GM21447 (cell line): ENCODE data around the gene MROH2A.
"Not testable (repeated sequence)": the region's sequence is repeated elsewhere in the genome, so short reads cannot be mapped to it uniquely, and the experiment has no call there.

Experiments used
- ATAC-seq: cut with Tn5 transposase; IDR thresholded peaks from one replicate; pipeline ENCODE4 v1.9.1; 2021; ENCODE audit not compliant: unreplicated experiment

Gene MROH2A

GRCh38 chr2:233778030-233778429, at the start of gene MROH2A:
Gene MROH2A (plus strand): TSS chr2:233778330. CDS start chr2:233779359, 1,029 bp downstream.
- ATAC-seq, result no peak

DNA sequence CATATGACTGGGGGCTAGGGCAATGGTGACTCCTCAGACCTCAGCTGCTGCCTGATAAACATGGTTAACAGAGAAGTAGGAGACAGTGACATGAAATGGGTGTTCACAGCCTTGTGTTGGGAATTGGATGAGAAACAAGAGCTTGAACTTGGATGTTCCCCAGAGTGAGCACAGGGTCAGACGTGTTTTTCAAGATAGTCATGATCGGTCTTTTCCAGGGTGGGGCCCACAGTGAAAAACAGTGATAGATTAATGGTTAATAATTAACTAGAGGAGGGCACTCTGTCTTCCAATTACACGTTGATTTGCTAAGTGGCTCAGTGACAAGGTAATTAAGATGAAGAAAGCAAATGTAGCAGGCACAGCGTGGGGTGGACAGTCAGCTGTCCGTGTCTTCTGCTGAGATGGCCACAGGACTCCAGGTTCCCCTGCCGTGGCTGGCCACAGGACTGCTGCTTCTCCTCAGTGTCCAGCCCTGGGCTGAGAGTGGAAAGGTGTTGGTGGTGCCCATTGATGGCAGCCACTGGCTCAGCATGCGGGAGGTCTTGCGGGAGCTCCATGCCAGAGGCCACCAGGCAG, 49.3 kb upstream of the MROH2A start, which contains the start of gene UGT1A3:
TSS of gene UGT1A3 (plus strand) at position 320 of the 579 bp plus-strand sequence. CDS start at position 405, 85 bp downstream.
- no peak for ATAC-seq

GRCh38 chr2:233736868-233737653, 41.1 kb upstream of the MROH2A start:
- ATAC-seq, result not testable (repeated sequence)

- ATAC-seq, result no peak
These were observed 37.3 kb upstream of the MROH2A start for GRCh38 chr2:233740870-233741269.

- no peak for ATAC-seq
These were observed 34.5 kb upstream of the MROH2A start for GRCh38 chr2:233743464-233744259.

GRCh38 chr2:233745073-233745755, 32.9 kb upstream of the MROH2A start:
- no peak for ATAC-seq

GRCh38 chr2:233745838-233746237, 32.3 kb upstream of the MROH2A start:
- not testable (repeated sequence) for ATAC-seq

GRCh38 chr2:233746475-233747282, 31.5 kb upstream of the MROH2A start:
- ATAC-seq, result no peak

- ATAC-seq, result no peak
These were observed 30.9 kb upstream of the MROH2A start for GRCh38 chr2:233747283-233747544.

DNA sequence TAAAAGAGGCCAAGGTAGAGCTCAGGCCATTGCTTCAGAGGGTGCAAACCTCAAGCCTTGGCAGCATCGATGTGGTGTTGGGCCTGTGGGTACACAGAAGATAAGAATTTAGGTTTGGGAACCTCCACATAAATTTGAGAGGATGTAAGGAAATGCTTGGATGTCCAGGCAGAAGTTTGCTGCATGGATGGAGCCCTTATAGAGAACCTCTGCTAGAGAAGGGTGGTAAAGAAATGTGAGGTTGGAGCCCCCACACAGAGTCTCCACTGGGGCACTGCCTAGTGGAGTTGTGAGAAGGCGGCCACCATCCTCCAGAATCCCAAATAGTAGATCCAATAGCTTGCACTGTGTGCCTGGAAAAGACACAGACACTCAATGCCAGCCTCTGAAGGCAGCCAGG, 27.4 kb upstream of the MROH2A start:
- not testable (repeated sequence) for ATAC-seq

DNA sequence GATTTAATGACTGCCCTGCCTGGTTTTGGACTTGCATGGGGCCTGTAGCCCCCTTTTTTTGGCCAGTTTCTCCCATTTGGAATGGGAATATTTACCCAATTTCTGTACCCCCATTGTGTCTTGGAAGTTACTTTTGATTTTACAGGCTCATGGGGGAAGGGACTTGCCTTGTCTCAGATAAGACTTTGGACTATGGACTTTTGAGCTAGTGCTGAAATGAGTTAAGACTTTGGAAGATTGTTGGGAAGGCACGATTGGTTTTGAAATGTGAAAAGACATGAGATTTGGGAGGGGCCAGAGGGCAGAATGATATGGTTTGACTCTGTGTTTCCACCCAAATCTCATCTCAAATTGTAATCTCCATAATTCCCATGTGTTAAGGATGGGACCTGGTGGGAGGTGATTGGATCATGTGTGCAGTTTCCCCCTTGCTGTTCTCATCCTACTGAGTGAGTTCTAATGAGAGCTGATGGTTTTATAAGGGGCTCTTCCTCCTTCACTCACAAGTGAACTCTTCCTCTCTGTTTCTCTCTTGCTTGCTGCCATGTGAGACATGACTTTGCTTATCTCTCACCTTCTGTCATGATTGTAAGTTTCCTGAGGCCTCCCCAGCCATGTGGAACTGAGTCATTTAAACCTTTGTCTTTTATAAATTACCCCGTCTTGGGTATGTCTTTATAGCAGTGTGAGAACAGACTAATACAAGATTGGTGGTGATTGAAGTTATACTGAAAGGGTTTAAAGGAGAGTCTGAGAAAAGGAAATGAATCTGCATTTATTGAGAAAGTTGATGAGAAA, 26.7 kb upstream of the MROH2A start:
- not testable (repeated sequence) for ATAC-seq

GRCh38 chr2:233754872-233755611, 23.1 kb upstream of the MROH2A start:
- no peak for ATAC-seq

DNA sequence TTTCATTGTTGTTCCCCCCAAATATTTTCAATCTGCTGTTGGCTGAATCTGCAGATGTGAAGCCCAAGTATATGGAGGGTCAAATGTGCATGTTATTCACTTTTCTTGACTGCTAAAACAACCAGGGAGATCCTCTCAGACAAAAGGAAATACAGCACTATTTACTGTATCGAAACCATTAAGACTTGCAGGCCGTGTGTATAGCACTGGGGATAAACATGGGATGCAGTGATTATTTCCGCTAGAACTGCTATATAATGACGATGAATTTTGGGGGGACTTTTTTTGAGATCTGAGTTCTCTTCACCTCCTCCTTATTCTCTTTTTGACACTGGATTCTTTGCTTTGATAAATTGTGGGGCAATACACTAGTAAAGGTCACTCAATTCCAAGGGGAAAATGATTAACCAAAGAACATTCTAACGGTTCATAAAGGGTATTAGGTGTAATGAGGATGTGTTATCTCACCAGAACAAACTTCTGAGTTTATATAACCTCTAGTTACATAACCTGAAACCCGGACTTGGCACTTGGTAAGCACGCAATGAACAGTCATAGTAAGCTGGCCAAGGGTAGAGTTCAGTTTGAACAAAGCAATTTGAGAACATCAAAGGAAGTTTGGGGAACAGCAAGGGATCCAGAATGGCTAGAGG, 21.6 kb upstream of the MROH2A start:
- ATAC-seq, result no peak

GRCh38 chr2:233758141-233758540, 20.0 kb upstream of the MROH2A start:
- no peak for ATAC-seq

GRCh38 chr2:233758849-233759248, 19.3 kb upstream of the MROH2A start:
- ATAC-seq, result no peak

DNA sequence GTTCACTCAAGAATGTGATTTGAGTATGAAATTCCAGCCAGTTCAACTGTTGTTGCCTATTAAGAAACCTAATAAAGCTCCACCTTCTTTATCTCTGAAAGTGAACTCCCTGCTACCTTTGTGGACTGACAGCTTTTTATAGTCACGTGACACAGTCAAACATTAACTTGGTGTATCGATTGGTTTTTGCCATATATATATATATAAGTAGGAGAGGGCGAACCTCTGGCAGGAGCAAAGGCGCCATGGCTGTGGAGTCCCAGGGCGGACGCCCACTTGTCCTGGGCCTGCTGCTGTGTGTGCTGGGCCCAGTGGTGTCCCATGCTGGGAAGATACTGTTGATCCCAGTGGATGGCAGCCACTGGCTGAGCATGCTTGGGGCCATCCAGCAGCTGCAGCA, 18.1 kb upstream of the MROH2A start, which contains the start of gene UGT1A1:
TSS of gene UGT1A1 (plus strand) at position 228 of the 400 bp plus-strand sequence. CDS start at position 246, 18 bp downstream.
- no peak for ATAC-seq

- no peak for ATAC-seq
These were observed 16.9 kb upstream of the MROH2A start for GRCh38 chr2:233761040-233761769.

GRCh38 chr2:233764264-233764663, 13.9 kb upstream of the MROH2A start:
- no peak for ATAC-seq
